Immature natural killer cell (primary cell): ENCODE measurements around the gene WDPCP. TPM values are rescaled to one million over a fixed set of nuclear protein-coding genes. Genes with fewer than 3 reads are reported as not detected.
"Not testable (repeated sequence)": the region's sequence is repeated elsewhere in the genome, so short reads cannot be mapped to it uniquely, and the experiment has no call there.

Experiments used
- DNase-seq, 3 donors: peaks; one replicate each; pipeline ENCODE4 v3.0.0; 2022; ENCODE audit warnings: mixed read lengths in 1 of 3
- H3K27ac Mint-ChIP-seq, 6 donors: one replicate each; pipeline ENCODE4 v1.8.0; 2020; ENCODE audit warnings: mixed read lengths in 6 of 6, mild to moderate bottlenecking in 5 of 6, inconsistent platforms in 4 of 6, moderate library complexity in 3 of 6
- H3K27me3 Mint-ChIP-seq, 3 donors: one replicate each; pipeline ENCODE4 v1.8.0; 2020 to 2021; ENCODE audit warnings: low read depth in 3 of 3, mild to moderate bottlenecking in 3 of 3, mixed read lengths in 3 of 3, moderate library complexity in 3 of 3, inconsistent platforms in 1 of 3
- H3K36me3 Mint-ChIP-seq, 3 donors: one replicate each; pipeline ENCODE4 v1.8.0; 2020; ENCODE audit warnings: mixed read lengths in 3 of 3, inconsistent platforms in 2 of 3, mild to moderate bottlenecking in 2 of 3
- H3K4me1 Mint-ChIP-seq, 2 donors: one replicate each; pipeline ENCODE4 v1.8.0; 2020; ENCODE audit warnings: inconsistent platforms in 2 of 2, mild to moderate bottlenecking in 2 of 2, mixed read lengths in 2 of 2, moderate library complexity in 1 of 2
- H3K4me3 Mint-ChIP-seq, 5 donors: one replicate each; pipeline ENCODE4 v1.8.0; 2020; ENCODE audit warnings: mild to moderate bottlenecking in 5 of 5, mixed read lengths in 5 of 5, inconsistent platforms in 3 of 5, moderate library complexity in 3 of 5
- H3K9me3 Mint-ChIP-seq, 6 donors: one replicate each; pipeline ENCODE4 v1.8.0; 2020; ENCODE audit warnings: mild to moderate bottlenecking in 6 of 6, mixed read lengths in 6 of 6, inconsistent platforms in 4 of 6, moderate library complexity in 3 of 6
- polyA plus RNA-seq, 3 donors: library from polyadenylated mRNA; unstranded; fragments of 300-500 nt; fragmentation: Illumina TruSeq; gene quantifications; one replicate each; pipeline ENCODE4 v1.2.3, GENCODE V29; 2021

Gene WDPCP
- polyA plus RNA-seq, 3 donors from 2014 or later = 4.3 to 7.7 (median 5.6) TPM

GRCh38 chr2:63403820-63404219, 184.5 kb downstream of the WDPCP start:
- Mint-ChIP-seq H3K4me3 (no peak overlapping the region), H3K27ac (no peak overlapping the region), H3K27me3 (no peaks in the 10 kb centered on the region), H3K36me3 (peaks cover 13 to 32% (median 30%) of the 10 kb centered on the region in 3 donors), H3K4me1 (no peaks in the 10 kb centered on the region), H3K9me3 (peaks cover 0 to 6% (median 2%) of the 10 kb centered on the region in 6 donors)
- DNase-seq = no peak

GRCh38 chr2:63402889-63403288, 185.4 kb downstream of the WDPCP start:
- H3K4me3 Mint-ChIP-seq, DNase-seq, H3K27ac Mint-ChIP-seq, H3K4me1 Mint-ChIP-seq, H3K27me3 Mint-ChIP-seq, H3K9me3 Mint-ChIP-seq: not testable (repeated sequence)
- peaks cover 13 to 32% (median 30%) of the 10 kb centered on the region in 3 donors for H3K36me3 Mint-ChIP-seq

- H3K36me3 Mint-ChIP-seq = peaks cover 20 to 38% (median 37%) of the 10 kb centered on the region in 3 donors
- no peak overlapping the region for H3K27ac Mint-ChIP-seq
- H3K4me3 Mint-ChIP-seq = no peak overlapping the region
- no peaks in the 10 kb centered on the region for H3K27me3 Mint-ChIP-seq
- no peak for DNase-seq
- H3K4me1 Mint-ChIP-seq = no peaks in the 10 kb centered on the region
- peaks cover 0 to 6% (median 2%) of the 10 kb centered on the region in 6 donors for H3K9me3 Mint-ChIP-seq
Observed at GRCh38 chr2:63399156-63399555, 189.1 kb downstream of the WDPCP start.

- Mint-ChIP-seq H3K4me3 (no peak overlapping the region), H3K4me1 (no peaks in the 10 kb centered on the region), H3K36me3 (peaks cover 24 to 27% (median 25%) of the 10 kb centered on the region in 3 donors)
Observed at GRCh38 chr2:63379451-63379850, 208.8 kb downstream of the WDPCP start.

GRCh38 chr2:63378589-63378988, 209.7 kb downstream of the WDPCP start:
- H3K27ac Mint-ChIP-seq = no peak overlapping the region
- H3K4me3 Mint-ChIP-seq = no peak overlapping the region

More at GRCh38 chr2:63379451-63379850, 208.8 kb downstream of the WDPCP start:
- H3K27ac Mint-ChIP-seq = no peak overlapping the region
- no peaks in the 10 kb centered on the region for H3K27me3 Mint-ChIP-seq
- H3K9me3 Mint-ChIP-seq = no peaks in the 10 kb centered on the region
- no peak for DNase-seq

GRCh38 chr2:63374341-63374740, 213.9 kb downstream of the WDPCP start:
- Mint-ChIP-seq H3K4me3 (no peak overlapping the region), H3K27ac (no peak overlapping the region), H3K4me1 (no peaks in the 10 kb centered on the region), H3K36me3 (peaks cover 16 to 28% (median 27%) of the 10 kb centered on the region in 3 donors), H3K9me3 (peaks cover 0 to 18% (median 7%) of the 10 kb centered on the region in 6 donors), H3K27me3 (no peaks in the 10 kb centered on the region)
- no peak for DNase-seq

More at GRCh38 chr2:63378589-63378988, 209.7 kb downstream of the WDPCP start:
- peaks cover 0 to 3% (median 0%) of the 10 kb centered on the region in 6 donors for H3K9me3 Mint-ChIP-seq
- H3K4me1 Mint-ChIP-seq = no peaks in the 10 kb centered on the region
- no peaks in the 10 kb centered on the region for H3K27me3 Mint-ChIP-seq
- no peak for DNase-seq
- H3K36me3 Mint-ChIP-seq = peaks cover 27 to 30% (median 28%) of the 10 kb centered on the region in 3 donors

- H3K27ac Mint-ChIP-seq = no peak overlapping the region
- H3K4me1 Mint-ChIP-seq = no peaks in the 10 kb centered on the region
- DNase-seq = no peak
- no peaks in the 10 kb centered on the region for H3K27me3 Mint-ChIP-seq
- H3K4me3 Mint-ChIP-seq = no peak overlapping the region
- peaks cover 0 to 18% (median 7%) of the 10 kb centered on the region in 6 donors for H3K9me3 Mint-ChIP-seq
- peaks cover 12 to 38% (median 38%) of the 10 kb centered on the region in 3 donors for H3K36me3 Mint-ChIP-seq
Observed at GRCh38 chr2:63372549-63372948, 215.7 kb downstream of the WDPCP start.

- no peak for DNase-seq
- no peaks in the 10 kb centered on the region for H3K27me3 Mint-ChIP-seq
- no peak overlapping the region for H3K4me3 Mint-ChIP-seq
- H3K27ac Mint-ChIP-seq = no peak overlapping the region
- H3K4me1 Mint-ChIP-seq = no peaks in the 10 kb centered on the region
- peaks cover 14 to 38% (median 38%) of the 10 kb centered on the region in 3 donors for H3K36me3 Mint-ChIP-seq
- H3K9me3 Mint-ChIP-seq = peaks cover 0 to 18% (median 7%) of the 10 kb centered on the region in 6 donors
Observed at GRCh38 chr2:63369146-63369545, 219.1 kb downstream of the WDPCP start.

- peaks cover 3 to 14% (median 11%) of the 10 kb centered on the region in 3 donors for H3K36me3 Mint-ChIP-seq
- H3K4me3 Mint-ChIP-seq = no peak overlapping the region
- DNase-seq = no peak
- H3K27me3 Mint-ChIP-seq = no peaks in the 10 kb centered on the region
- peaks cover 0 to 5% (median 0%) of the 10 kb centered on the region in 6 donors for H3K9me3 Mint-ChIP-seq
- H3K4me1 Mint-ChIP-seq = peaks cover 8 to 17% of the 10 kb centered on the region in 2 donors
- no peak overlapping the region for H3K27ac Mint-ChIP-seq
Observed at GRCh38 chr2:63364866-63365265, 223.4 kb downstream of the WDPCP start.

- not testable (repeated sequence) for H3K4me3 Mint-ChIP-seq, H3K27me3 Mint-ChIP-seq, H3K27ac Mint-ChIP-seq, DNase-seq
- Mint-ChIP-seq H3K4me1 (peaks cover 8 to 17% of the 10 kb centered on the region in 2 donors), H3K36me3 (peaks cover 34 to 45% (median 42%) of the 10 kb centered on the region in 3 donors), H3K9me3 (peaks cover 16 to 43% (median 20%) of the 10 kb centered on the region in 6 donors)
Observed at GRCh38 chr2:63357722-63358121, 230.6 kb downstream of the WDPCP start.

GRCh38 chr2:63347361-63347760, 240.9 kb downstream of the WDPCP start:
- no peak for DNase-seq
- H3K36me3 Mint-ChIP-seq = peaks cover 22 to 34% (median 33%) of the 10 kb centered on the region in 3 donors
- H3K4me3 Mint-ChIP-seq = no peak overlapping the region
- H3K27ac Mint-ChIP-seq = no peak overlapping the region
- peaks cover 13 to 26% (median 25%) of the 10 kb centered on the region in 6 donors for H3K9me3 Mint-ChIP-seq
- H3K4me1 Mint-ChIP-seq = no peaks in the 10 kb centered on the region
- H3K27me3 Mint-ChIP-seq = peaks cover 0 to 3% (median 0%) of the 10 kb centered on the region in 3 donors

GRCh38 chr2:63346411-63346810, 241.9 kb downstream of the WDPCP start:
- H3K36me3 Mint-ChIP-seq = peaks cover 24 to 33% (median 32%) of the 10 kb centered on the region in 3 donors
- H3K4me1 Mint-ChIP-seq = no peaks in the 10 kb centered on the region
- peaks cover 0 to 3% (median 0%) of the 10 kb centered on the region in 3 donors for H3K27me3 Mint-ChIP-seq
- no peak overlapping the region for H3K4me3 Mint-ChIP-seq
- no peak overlapping the region for H3K27ac Mint-ChIP-seq
- no peak for DNase-seq
- H3K9me3 Mint-ChIP-seq = peaks cover 16 to 33% (median 28%) of the 10 kb centered on the region in 6 donors

- H3K36me3 Mint-ChIP-seq = peaks cover 27 to 36% (median 36%) of the 10 kb centered on the region in 3 donors
- H3K27me3 Mint-ChIP-seq = peaks cover 0 to 3% (median 0%) of the 10 kb centered on the region in 3 donors
- no peak overlapping the region for H3K27ac Mint-ChIP-seq
- peaks cover 16 to 39% (median 31%) of the 10 kb centered on the region in 6 donors for H3K9me3 Mint-ChIP-seq
- no peak overlapping the region for H3K4me3 Mint-ChIP-seq
- no peak for DNase-seq
- no peaks in the 10 kb centered on the region for H3K4me1 Mint-ChIP-seq
Observed at GRCh38 chr2:63345285-63345633, 243.0 kb downstream of the WDPCP start.

- Mint-ChIP-seq H3K27me3 (peaks cover 0 to 2% (median 0%) of the 10 kb centered on the region in 3 donors), H3K27ac (no peak overlapping the region), H3K4me1 (no peaks in the 10 kb centered on the region), H3K9me3 (peaks cover 13 to 41% (median 31%) of the 10 kb centered on the region in 6 donors), H3K4me3 (no peak overlapping the region), H3K36me3 (peaks cover 27 to 36% (median 32%) of the 10 kb centered on the region in 3 donors)
- no peak for DNase-seq
Observed at GRCh38 chr2:63344575-63345284, 243.5 kb downstream of the WDPCP start.
